Testis (tissue), 3 donors: ENCODE measurements around the gene ZNF835. TPM values are rescaled to one million over a fixed set of nuclear protein-coding genes. Genes with fewer than 3 reads are reported as not detected.

ENCODE experiments used
- DNase-seq: peaks from one replicate; pipeline ENCODE4 v3.0.0-alpha.2; 2019
- H3K27ac ChIP-seq, 2 donors: fragments of 200-600 bp; sonication (generic); one replicate each; pipeline ENCODE4 v1.5.1; 2019
- H3K27me3 ChIP-seq: fragments of 200-600 bp; sonication (generic); one replicate; pipeline ENCODE4 v1.5.1; 2019
- H3K36me3 ChIP-seq: fragments of 200-600 bp; sonication (generic); one replicate; pipeline ENCODE4 v1.5.1; 2017; ENCODE audit warnings: low read depth; ENCODE audit errors: missing control alignments
- H3K4me1 ChIP-seq: fragments of 200-600 bp; sonication (generic); one replicate; pipeline ENCODE4 v1.5.1; 2019
- H3K4me3 ChIP-seq, 2 donors: fragments of 200-600 bp; sonication (generic); one replicate each; pipeline ENCODE4 v1.5.1; 2017 to 2019
- H3K9me3 ChIP-seq: fragments of 200-600 bp; sonication (generic); one replicate; pipeline ENCODE4 v1.5.1; 2017
- CTCF ChIP-seq, 3 experiments: fragments of 450-650 bp in 2 of 3; fragments of 200-600 bp in 1 of 3; sonication (generic) in 1 of 3; IDR thresholded peaks; one replicate each; pipeline ENCODE4 v1.5.1; 2016 to 2019; ENCODE audit warnings: antibody characterized with exemption in 3 of 3, mild to moderate bottlenecking in 2 of 3, moderate library complexity in 1 of 3
- POLR2A ChIP-seq: fragments of 450-650 bp; IDR thresholded peaks from one replicate; pipeline ENCODE4 v1.6.1; 2017; ENCODE audit warnings: antibody characterized with exemption, mild to moderate bottlenecking, moderate library complexity
- WGBS, 2 donors: methylation state at CpG; one replicate each; pipeline ENCODE4 v1.1.5; 2018; 5-methylcytosine and 5-hydroxymethylcytosine counted together
- intact Hi-C: fragments of 100-400 bp; cut with DNase I; formaldehyde crosslinking; loops from one replicate; pipeline ENCODE4 v1.15.1; 2023; ENCODE audit warnings: low total_unique reads
- polyA plus RNA-seq: library from polyadenylated mRNA; stranded (reverse); fragments of 350-450 nt; fragmentation: Illumina TruSeq; extraction: RNeasy Lipid Tissue Mini Kit (QIAGEN cat#74804); gene quantifications from one replicate; pipeline ENCODE4 v1.2.3, GENCODE V29; 2014; ENCODE audit warnings: low read depth, low replicate concordance; ENCODE audit not compliant: insufficient read depth
- total RNA-seq, 2 donors: library from RNA; depleted of rRNA; stranded (reverse); fragments of >200 nt; gene quantifications; one replicate each; pipeline ENCODE4 v1.2.3, GENCODE V29; 2016

The ZNF835 gene
- total and polyA plus RNA-seq, 3 donors from 2014 or later = 1.1 to 4.9 (median 2.9) TPM

DNA sequence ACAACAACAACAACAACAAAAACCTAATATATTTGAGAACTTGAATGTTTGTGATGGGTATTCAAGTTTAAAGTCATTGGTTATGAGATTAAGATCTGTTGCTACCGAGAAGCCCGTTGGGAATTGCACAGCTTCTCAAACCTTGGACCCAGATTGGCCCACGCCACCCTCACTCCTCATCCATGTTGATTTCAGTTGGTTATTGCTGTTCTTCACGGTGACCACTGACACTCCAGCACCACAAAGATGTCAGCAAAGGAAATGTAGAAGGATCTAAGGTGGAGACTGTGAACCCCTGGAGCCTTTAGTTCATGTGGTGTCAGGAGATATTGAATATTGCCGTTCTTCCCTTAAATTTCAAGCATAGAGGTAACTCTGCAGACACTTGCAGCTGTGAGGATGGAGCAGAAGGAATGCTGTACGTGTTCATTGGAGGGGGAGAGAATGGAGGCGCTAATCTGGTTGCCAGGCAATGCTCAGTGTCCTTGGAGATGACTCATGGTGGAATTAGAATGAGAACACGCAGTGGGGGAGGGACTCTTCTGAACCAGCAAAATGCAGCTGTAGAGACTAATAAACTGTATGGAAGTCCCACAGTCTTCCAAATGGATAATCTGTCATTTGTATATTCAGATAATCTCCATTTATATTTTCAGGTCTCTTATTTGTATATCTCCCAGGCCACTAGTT, 20.8 kb upstream of the ZNF835 start:
- intact Hi-C loops = no loop called here
- 44 to 72% methylated on average over 8 of the region's 8 CpGs for WGBS, 2 donors
- no peak overlapping the region for H3K4me3 ChIP-seq
- no peaks in the 10 kb centered on the region for H3K36me3 ChIP-seq
- no peaks in the 10 kb centered on the region for H3K4me1 ChIP-seq
- H3K27ac ChIP-seq = no peak overlapping the region
- H3K27me3 ChIP-seq = no peaks in the 10 kb centered on the region
- no peaks in the 10 kb centered on the region for H3K9me3 ChIP-seq
- TF ChIP-seq CTCF (IDR thresholded peaks at IDR 0.05) = no peak
- no peak for TF ChIP-seq POLR2A
- DNase-seq = peak; percentile 58

DNA sequence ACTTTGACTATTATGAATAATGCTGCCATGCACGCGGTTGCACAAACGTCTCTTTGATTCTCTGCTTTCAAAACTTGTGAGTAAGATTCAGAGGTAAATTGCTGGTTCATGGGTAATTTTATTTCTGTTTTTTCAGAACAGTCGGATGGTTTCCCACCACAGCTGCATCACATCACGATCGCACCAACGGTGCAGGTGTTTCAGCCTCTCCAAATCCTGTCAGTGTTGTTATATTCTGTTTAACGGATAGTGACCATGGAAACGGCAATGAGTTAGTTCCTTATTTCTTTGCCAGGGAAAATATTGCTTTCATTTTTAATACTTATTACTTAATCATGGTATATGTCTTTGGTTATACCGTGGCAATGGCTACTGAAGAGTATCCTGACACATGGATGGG, 19.1 kb upstream of the ZNF835 start:
- Histone ChIP-seq H3K4me3 (no peak overlapping the region), H3K9me3 (no peaks in the 10 kb centered on the region), H3K27me3 (no peaks in the 10 kb centered on the region), H3K4me1 (no peaks in the 10 kb centered on the region), H3K36me3 (no peaks in the 10 kb centered on the region), H3K27ac (no peak overlapping the region)
- WGBS, 2 donors = 69 to 71% methylated on average over 10 of the region's 10 CpGs
- intact Hi-C loops = no loop called here
- DNase-seq = no peak
- TF ChIP-seq CTCF (IDR thresholded peaks at IDR 0.05) (no peak), POLR2A (no peak)

- Histone ChIP-seq H3K4me1 (no peaks in the 10 kb centered on the region), H3K27me3 (no peaks in the 10 kb centered on the region), H3K36me3 (no peaks in the 10 kb centered on the region), H3K9me3 (no peaks in the 10 kb centered on the region), H3K27ac (no peak overlapping the region), H3K4me3 (no peak overlapping the region)
- intact Hi-C loops = no loop called here
- 71 to 80% methylated on average over 10 of the region's 10 CpGs for WGBS, 2 donors
- no peak for DNase-seq
- no peak for TF ChIP-seq CTCF (IDR thresholded peaks at IDR 0.05)
- no peak for TF ChIP-seq POLR2A
Measured at GRCh38 chr19:56689198-56689597, 17.6 kb upstream of the ZNF835 start.

- 74 to 86% methylated on average over 8 of the region's 8 CpGs for WGBS, 2 donors
- Histone ChIP-seq H3K27ac (no peak overlapping the region), H3K4me1 (no peaks in the 10 kb centered on the region), H3K27me3 (no peaks in the 10 kb centered on the region), H3K9me3 (no peaks in the 10 kb centered on the region), H3K4me3 (no peak overlapping the region), H3K36me3 (no peaks in the 10 kb centered on the region)
- DNase-seq = no peak
- TF ChIP-seq POLR2A = no peak
- TF ChIP-seq CTCF (IDR thresholded peaks at IDR 0.05) = no peak
- intact Hi-C loops = no loop called here
Measured at GRCh38 chr19:56687031-56687430, 15.5 kb upstream of the ZNF835 start.

GRCh38 chr19:56683116-56683515, 11.6 kb upstream of the ZNF835 start:
- intact Hi-C loops = no loop called here
- Histone ChIP-seq H3K36me3 (no peaks in the 10 kb centered on the region), H3K9me3 (no peaks in the 10 kb centered on the region), H3K4me1 (no peaks in the 10 kb centered on the region), H3K27ac (no peak overlapping the region), H3K27me3 (no peaks in the 10 kb centered on the region), H3K4me3 (no peak overlapping the region)
- TF ChIP-seq POLR2A = no peak
- TF ChIP-seq CTCF (IDR thresholded peaks at IDR 0.05) = no peak
- DNase-seq = no peak
- 47 to 55% methylated on average over 7 of the region's 7 CpGs for WGBS, 2 donors
